Stimulated activated naive CD8-positive, alpha-beta T cell treated with anti-CD3 and anti-CD28 coated beads, Interleukin-15, amount 100 ng/mL, for 72 hours (primary cell): ENCODE measurements around the gene TBX21.

Source experiments
- ATAC-seq: fragments of 150-1000 bp; cut with Tn5 transposase; 2 replicates; pipeline ENCODE4 v1.10.0; 2021; ENCODE audit warnings: mild to moderate bottlenecking, moderate library complexity
- DNase-seq, 2 donors: peaks; one replicate each; pipeline ENCODE4 v3.0.0; 2021 to 2022
- H3K27ac Mint-ChIP-seq, 2 donors: one replicate each; pipeline ENCODE4 v1.8.0; 2022; ENCODE audit warnings: mild to moderate bottlenecking in 2 of 2, mixed read lengths in 2 of 2, moderate library complexity in 2 of 2
- H3K27me3 Mint-ChIP-seq: one replicate; pipeline ENCODE4 v1.8.0; 2022; ENCODE audit warnings: mixed read lengths
- H3K4me1 Mint-ChIP-seq: one replicate; pipeline ENCODE4 v1.8.0; 2022; ENCODE audit warnings: mild to moderate bottlenecking, mixed read lengths
- H3K4me3 Mint-ChIP-seq, 2 donors: one replicate each; pipeline ENCODE4 v1.8.0; 2022; ENCODE audit warnings: mild to moderate bottlenecking in 2 of 2, mixed read lengths in 2 of 2, moderate library complexity in 1 of 2
- H3K9me3 Mint-ChIP-seq, 2 donors: one replicate each; pipeline ENCODE4 v1.8.0; 2022; ENCODE audit warnings: mixed read lengths in 2 of 2

The TBX21 gene, protein sequence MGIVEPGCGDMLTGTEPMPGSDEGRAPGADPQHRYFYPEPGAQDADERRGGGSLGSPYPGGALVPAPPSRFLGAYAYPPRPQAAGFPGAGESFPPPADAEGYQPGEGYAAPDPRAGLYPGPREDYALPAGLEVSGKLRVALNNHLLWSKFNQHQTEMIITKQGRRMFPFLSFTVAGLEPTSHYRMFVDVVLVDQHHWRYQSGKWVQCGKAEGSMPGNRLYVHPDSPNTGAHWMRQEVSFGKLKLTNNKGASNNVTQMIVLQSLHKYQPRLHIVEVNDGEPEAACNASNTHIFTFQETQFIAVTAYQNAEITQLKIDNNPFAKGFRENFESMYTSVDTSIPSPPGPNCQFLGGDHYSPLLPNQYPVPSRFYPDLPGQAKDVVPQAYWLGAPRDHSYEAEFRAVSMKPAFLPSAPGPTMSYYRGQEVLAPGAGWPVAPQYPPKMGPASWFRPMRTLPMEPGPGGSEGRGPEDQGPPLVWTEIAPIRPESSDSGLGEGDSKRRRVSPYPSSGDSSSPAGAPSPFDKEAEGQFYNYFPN

DNA sequence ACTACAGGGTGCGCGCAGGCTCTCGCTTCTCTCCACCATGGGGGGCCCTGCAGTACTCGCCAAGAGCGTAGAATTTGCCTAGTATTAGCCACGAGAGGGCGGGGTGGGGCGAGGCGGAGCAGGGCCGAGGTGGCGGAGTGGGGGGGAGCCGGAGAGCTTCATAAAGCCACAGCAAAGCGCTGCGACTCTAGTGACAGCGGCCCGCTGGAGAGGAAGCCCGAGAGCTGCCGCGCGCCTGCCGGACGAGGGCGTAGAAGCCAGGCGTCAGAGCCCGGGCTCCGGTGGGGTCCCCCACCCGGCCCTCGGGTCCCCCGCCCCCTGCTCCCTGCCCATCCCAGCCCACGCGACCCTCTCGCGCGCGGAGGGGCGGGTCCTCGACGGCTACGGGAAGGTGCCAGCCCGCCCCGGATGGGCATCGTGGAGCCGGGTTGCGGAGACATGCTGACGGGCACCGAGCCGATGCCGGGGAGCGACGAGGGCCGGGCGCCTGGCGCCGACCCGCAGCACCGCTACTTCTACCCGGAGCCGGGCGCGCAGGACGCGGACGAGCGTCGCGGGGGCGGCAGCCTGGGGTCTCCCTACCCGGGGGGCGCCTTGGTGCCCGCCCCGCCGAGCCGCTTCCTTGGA lies at the start of gene TBX21:
Gene TBX21, plus strand, starts transcription at position 190 of the 627 bp plus-strand sequence. Its CDS starts 219 bp downstream, at position 409.
- peaks cover 78% of the 10 kb centered on the region for H3K4me1 Mint-ChIP-seq

DNA sequence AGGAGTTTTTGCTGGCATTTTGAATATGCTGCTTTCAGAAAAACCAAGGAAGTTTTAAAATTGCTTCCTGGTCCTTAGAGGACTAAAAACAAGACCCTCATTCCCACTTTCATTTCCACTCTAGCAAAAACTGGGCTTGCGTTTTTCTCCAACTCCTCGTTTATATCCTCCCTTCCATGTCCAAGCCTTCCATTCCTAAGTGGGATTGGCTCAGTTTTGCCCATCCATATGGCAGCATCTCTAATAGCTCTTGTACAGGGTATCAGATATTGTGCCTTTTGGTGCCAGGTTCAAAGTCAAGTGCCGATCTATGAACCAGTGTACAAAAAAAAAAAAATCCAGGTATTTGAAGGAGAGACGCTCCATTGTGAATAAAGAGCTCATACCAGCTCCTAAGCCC lies 49.0 kb upstream of the TBX21 start:
- Mint-ChIP-seq H3K9me3 (no peaks in the 10 kb centered on the region), H3K27ac (peak overlapping the region; percentile 59 to 73), H3K27me3 (no peaks in the 10 kb centered on the region), H3K4me3 (no peak overlapping the region), H3K4me1 (peaks cover 17% of the 10 kb centered on the region)
- ATAC-seq (no peak), DNase-seq (no peak)

More for the DNA sequence above, at the start of gene TBX21:
- ATAC-seq = peak; percentile 91
- DNase-seq = peak; percentile 93 to 94
- H3K9me3 Mint-ChIP-seq = no peaks in the 10 kb centered on the region
- peak within 1 kb of the TSS; percentile 97 to 98 for H3K4me3 Mint-ChIP-seq
- H3K27ac Mint-ChIP-seq = peak within 1 kb of the TSS; percentile 93 to 95
- no peaks in the 10 kb centered on the region for H3K27me3 Mint-ChIP-seq

DNA sequence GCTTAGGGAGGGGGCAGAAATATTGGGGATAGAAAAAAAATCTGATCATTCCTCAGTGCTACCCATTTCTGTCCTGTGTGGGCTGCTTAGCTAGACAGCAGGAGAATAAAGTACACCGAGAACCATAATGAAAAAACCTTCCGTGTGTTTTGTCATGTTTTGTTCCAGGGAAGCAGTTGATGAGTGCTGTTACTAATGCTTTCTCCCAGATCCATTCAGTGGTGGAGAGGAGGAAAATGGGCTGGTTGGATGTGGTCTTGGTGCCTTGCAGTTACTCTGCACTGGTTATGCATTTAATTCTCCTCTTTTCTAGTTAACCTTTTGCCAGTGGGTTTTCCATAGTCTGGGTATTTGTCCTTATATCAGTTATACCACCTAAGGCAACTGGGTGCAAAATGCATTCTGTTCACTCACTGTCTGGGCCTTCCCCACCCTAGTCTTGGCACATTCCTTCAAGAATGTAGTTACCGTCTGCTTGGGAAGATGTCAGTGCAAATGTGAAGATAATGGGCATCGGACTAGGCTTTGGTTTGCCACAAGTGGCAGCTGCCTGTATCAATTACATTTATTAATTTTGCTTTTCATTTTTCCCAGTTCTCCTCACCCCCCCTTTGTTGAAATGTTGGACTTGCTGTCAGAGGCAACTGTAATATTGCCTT lies 48.4 kb upstream of the TBX21 start:
- Mint-ChIP-seq H3K4me1 (peaks cover 17% of the 10 kb centered on the region), H3K27ac (peak overlapping the region in 1 of 2 donors; percentile 59), H3K9me3 (no peaks in the 10 kb centered on the region), H3K27me3 (no peaks in the 10 kb centered on the region), H3K4me3 (no peak overlapping the region)
- ATAC-seq (no peak), DNase-seq (no peak)

DNA sequence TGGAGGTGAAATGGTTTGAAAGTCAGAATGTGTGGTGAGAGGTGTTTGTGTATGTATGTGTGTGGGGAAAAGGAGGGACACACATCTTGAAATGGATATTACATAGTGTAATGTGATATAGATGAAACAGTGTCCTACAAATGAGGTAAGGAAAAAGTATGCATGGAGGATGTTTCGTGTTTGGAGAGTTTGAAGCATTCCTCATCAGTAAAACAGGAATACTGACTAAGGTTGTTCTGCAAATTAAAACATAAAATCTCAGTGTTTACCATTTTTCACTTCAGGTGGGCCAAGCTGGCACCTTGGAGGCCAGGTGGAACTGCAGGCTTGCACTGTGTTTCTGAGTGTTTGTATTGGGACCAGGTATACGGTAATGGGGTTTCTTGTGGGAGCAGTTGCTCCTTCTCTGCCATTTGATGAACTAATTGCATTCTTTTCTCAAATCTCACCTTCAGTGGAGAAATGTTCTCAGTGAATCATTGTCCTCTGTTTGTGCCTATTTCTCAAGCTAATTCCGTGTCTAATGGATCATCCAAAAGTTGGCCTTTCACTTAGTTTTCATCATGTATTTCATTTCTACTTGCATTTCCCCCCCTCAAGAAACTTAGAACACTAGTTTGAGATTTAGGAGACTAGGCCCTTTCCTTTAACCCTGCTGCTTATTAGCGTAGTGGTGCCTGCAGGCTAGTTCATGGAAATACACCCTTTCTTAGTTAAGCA lies 47.3 kb upstream of the TBX21 start:
- Mint-ChIP-seq H3K4me1 (peaks cover 28% of the 10 kb centered on the region), H3K4me3 (no peak overlapping the region), H3K27me3 (no peaks in the 10 kb centered on the region), H3K9me3 (no peaks in the 10 kb centered on the region), H3K27ac (no peak overlapping the region)
- DNase-seq = no peak
- no peak for ATAC-seq

DNA sequence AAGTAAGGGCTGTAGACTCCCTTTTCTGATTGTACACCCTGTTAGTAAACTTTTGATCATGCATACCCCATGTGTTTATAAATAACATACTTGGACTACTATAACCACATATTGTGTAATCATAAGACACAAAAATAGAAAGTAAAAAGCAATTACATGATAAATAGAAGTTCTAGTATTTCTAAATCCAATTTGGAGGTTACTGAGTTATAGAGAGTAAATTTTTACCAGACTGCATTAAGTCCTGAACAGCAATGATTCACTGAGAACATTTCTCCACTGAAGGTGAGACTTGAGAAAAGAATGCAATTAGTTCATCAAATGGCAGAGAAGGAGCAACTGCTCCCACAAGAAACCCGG lies 46.8 kb upstream of the TBX21 start:
- Mint-ChIP-seq H3K9me3 (no peaks in the 10 kb centered on the region), H3K4me1 (peaks cover 28% of the 10 kb centered on the region), H3K27me3 (no peaks in the 10 kb centered on the region), H3K4me3 (no peak overlapping the region), H3K27ac (peak overlapping the region in 1 of 2 donors; percentile 86)
- DNase-seq (no peak), ATAC-seq (no peak)

DNA sequence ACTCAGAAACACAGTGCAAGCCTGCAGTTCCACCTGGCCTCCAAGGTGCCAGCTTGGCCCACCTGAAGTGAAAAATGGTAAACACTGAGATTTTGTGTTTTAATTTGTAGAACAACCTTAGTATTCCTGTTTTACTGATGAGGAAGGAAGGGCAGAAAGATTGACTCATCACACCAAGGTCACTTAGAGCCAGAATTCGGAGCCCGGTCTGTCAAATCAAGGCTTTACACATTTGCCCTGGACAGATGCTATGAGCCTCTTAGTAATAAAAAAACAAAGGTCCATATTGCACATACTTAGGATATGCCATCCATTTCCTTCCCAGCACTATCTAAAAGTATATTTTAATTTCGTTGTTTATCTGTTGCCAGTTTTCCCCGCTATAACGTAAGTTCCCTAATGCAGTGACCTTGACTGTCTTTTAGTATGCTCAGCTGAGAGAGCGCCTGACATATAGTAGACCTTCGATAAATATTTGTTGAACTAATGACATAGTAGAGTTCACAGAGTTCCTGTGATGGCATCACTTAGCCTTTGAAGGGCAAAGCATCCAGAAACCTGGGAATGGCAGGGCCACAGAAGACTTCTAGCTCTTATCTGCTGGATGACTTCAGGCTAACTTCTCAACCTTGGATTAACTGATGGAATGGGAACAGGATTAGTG lies 46.2 kb upstream of the TBX21 start:
- no peak for ATAC-seq
- no peaks in the 10 kb centered on the region for H3K9me3 Mint-ChIP-seq
- H3K4me1 Mint-ChIP-seq = peaks cover 31% of the 10 kb centered on the region
- H3K27ac Mint-ChIP-seq = peak overlapping the region in 1 of 2 donors; percentile 86
- H3K27me3 Mint-ChIP-seq = no peaks in the 10 kb centered on the region
- H3K4me3 Mint-ChIP-seq = no peak overlapping the region
- no peak for DNase-seq

DNA sequence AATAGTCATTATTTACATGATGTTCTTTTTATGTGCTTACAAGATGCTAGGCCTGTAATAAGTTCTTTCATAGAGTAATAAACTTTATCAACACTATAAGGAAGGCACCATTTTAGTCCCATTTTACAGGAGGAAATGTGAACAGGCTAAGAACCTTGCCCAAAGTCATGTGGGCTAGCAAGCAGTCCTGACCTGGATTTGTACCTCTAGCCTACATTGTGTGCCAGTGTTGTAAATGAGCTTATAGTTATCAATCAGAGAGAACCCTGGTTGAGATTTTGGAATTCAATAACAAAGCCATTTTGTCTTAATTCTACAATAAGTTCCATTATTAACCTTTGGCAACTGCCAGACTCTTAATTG lies 45.7 kb upstream of the TBX21 start:
- no peaks in the 10 kb centered on the region for H3K9me3 Mint-ChIP-seq
- ATAC-seq = no peak
- H3K4me3 Mint-ChIP-seq = no peak overlapping the region
- H3K4me1 Mint-ChIP-seq = peaks cover 31% of the 10 kb centered on the region
- no peaks in the 10 kb centered on the region for H3K27me3 Mint-ChIP-seq
- H3K27ac Mint-ChIP-seq = no peak overlapping the region
- no peak for DNase-seq

DNA sequence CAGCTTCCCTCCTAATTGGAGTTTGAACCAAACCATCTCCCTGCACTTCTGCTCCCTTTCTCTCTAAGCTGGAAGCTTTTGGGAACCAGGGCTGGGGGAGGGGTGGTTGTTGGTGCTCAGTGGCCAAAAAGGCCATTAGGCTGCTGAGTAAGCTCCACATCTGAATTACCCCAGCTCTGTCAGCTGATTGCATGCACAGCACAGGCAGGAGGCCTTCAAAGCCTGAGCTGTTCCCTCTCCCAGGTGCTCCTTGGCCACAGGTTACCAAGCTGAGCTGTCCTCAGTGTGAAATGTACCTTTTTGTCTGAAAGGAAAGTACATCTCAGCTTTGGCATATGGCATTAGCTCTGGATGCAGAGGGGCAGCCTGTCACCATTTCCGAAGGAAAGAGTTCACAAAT lies 45.3 kb upstream of the TBX21 start:
- no peaks in the 10 kb centered on the region for H3K9me3 Mint-ChIP-seq
- peak overlapping the region in 1 of 2 donors; percentile 48 for H3K27ac Mint-ChIP-seq
- peaks cover 36% of the 10 kb centered on the region for H3K4me1 Mint-ChIP-seq
- no peaks in the 10 kb centered on the region for H3K27me3 Mint-ChIP-seq
- DNase-seq (no peak), ATAC-seq (no peak)
- H3K4me3 Mint-ChIP-seq = no peak overlapping the region

DNA sequence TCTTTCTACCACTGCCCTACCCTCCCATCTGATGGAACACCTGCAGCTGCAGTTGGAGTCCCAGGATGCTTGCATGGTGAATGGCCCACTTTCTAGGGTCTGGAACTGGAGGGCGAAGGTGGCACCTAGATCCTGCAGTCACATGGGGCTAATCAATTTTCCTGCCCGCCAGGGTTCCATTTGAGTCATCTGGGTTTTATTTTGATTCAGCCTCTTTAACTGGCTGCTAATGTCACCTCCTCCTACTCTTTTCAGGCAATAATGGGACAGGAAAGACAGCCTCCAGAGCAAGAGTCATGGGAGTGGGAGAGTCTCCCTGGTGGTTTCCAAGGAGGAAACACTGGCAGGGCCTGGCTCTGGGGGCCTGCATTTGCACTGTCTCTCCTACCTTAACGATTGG lies 42.9 kb upstream of the TBX21 start:
- no peak overlapping the region for H3K27ac Mint-ChIP-seq
- ATAC-seq = no peak
- peaks cover 39% of the 10 kb centered on the region for H3K4me1 Mint-ChIP-seq
- DNase-seq = no peak
- H3K4me3 Mint-ChIP-seq = no peak overlapping the region
- H3K9me3 Mint-ChIP-seq = no peaks in the 10 kb centered on the region
- no peaks in the 10 kb centered on the region for H3K27me3 Mint-ChIP-seq

DNA sequence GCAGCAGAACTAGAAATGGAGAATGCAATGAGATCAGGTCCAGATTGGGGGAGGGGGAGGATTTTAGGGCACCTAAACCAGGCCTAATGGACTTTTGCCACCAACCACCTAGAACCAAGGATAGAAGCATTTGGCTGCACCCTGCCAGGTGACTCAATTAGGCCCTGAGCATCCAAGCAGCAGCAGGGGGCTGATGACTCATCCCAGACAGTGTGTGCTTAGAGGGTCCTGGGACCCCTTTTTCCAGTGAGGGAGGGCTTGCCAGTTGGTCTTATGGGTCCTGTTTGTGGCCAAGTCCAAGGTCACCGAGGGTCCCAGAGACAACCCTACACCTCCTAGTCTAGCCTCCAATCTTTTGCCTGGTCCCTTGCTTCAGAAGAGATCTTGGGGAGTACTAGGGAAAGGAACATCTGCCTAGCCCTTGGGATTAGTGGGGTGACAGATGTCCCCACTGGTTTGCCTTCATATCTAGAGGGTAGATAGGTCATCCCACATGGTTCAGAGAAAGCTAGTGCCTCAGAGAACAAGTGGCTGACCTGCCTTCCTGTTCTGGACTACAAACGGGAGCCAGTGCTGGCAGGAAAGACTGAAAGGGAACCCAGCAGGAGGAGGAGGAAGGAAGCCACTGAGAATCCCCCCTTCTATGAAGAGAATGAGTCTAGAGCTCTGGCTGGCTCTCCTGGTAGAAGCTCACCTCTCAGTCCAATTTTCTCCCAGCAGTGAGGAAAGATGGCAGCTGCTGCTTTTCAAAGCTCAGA lies 40.7 kb upstream of the TBX21 start:
- DNase-seq (no peak), ATAC-seq (no peak)
- peak overlapping the region; percentile 95 to 98 for H3K4me3 Mint-ChIP-seq
- H3K9me3 Mint-ChIP-seq = no peaks in the 10 kb centered on the region
- peak overlapping the region in 1 of 2 donors; percentile 63 for H3K27ac Mint-ChIP-seq
- H3K4me1 Mint-ChIP-seq = peaks cover 61% of the 10 kb centered on the region
- no peaks in the 10 kb centered on the region for H3K27me3 Mint-ChIP-seq

DNA sequence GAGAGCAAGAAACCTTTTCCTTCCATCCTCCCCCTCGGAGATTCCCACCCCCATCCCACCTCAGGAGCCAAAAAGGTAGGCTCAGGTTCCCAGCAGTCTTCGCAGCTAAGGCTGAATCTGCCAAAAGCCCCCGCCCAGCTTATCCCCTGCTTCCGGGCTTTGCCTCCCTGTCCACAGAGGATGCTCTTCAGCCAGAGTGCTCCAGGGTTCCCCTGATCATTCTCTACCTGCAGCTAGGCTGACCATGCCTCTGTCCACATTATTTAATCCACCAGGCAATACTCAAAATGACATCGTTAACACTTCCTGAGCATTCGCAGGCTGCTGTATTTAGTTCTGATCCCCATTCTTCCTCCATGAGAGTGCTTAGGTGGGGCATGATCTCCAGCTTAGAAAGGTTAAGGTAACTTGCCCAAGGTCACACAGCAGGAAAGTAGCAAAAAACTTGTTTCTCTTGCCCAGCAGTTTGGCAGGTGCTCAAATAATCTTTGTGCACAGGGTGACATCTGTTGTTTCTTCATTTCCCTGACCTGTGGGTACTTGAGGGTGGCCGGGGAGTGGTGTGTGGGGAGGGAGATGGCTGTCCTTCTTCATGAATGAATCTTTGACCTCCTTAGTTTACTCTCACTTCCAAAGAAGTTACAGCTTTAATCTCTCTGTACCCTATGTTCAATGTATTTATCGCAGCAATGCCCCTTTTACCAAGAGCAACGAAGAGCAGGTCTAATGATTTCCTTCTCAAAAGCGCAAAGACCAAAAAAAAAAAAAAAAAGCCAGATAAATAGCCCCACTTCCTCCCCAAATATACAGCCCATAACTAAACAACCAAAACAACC lies 39.9 kb upstream of the TBX21 start:
- no peak for ATAC-seq

DNA sequence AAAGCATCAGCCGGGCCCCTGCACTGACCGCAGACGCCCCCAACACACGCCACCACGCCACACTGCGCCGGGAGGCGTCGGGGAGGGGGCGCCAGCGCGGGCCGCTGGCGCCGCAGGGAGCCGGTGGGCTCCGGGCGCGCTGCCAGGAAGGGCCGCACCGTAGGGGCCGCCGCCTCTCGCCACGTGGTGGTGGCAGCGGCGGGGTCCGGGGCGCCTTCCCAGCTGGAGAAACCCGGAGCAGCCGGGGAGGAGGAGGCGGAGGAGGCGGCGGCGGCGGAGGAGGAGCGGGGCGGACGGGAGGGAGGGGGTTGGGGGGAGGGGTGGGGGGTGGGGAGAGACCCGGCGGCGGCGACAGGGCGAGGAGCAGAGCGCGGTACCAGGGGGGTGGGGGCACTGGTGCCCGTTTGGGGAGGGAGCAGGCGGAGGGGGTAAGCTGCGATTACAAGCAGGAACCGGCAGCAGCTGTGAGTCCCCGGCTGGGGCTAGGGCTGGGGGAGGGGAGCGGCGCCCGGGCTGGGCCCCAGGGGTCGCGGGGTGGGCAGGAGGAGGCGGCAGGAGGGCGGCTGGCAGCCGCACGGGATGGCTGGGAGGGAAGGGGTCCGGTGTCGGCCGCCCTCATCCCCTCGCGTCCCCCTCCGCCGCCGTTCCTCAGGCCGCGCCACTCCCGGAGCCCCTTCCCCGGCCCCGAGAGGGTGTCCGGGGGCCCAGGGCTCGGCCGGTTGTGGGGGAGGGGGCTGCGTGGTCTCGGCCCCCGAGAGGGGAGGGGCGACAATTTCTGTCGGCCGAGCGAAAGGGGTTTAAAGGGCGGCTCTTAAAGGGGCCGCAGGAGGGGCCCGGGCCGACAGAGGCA lies 39.1 kb upstream of the TBX21 start, which contains the start of gene TBKBP1:
Gene TBKBP1, plus strand, starts transcription at position 431 of the 850 bp plus-strand sequence. CDS start 1,952 bp downstream, outside the sequence.
- H3K27me3 Mint-ChIP-seq = no peaks in the 10 kb centered on the region
- DNase-seq = peak; percentile 69 to 74
- H3K27ac Mint-ChIP-seq = peak within 1 kb of the TSS; percentile 93 to 98
- H3K4me1 Mint-ChIP-seq = peaks cover 75% of the 10 kb centered on the region
- peak within 1 kb of the TSS; percentile 95 to 98 for H3K4me3 Mint-ChIP-seq
- ATAC-seq = peak; percentile 60
- H3K9me3 Mint-ChIP-seq = no peaks in the 10 kb centered on the region

More for the DNA sequence above, 39.9 kb upstream of the TBX21 start:
- peak overlapping the region; percentile 95 to 98 for H3K4me3 Mint-ChIP-seq
- H3K9me3 Mint-ChIP-seq = no peaks in the 10 kb centered on the region
- DNase-seq = peak in 1 of 2 donors; percentile 5
- H3K4me1 Mint-ChIP-seq = peaks cover 67% of the 10 kb centered on the region
- H3K27ac Mint-ChIP-seq = peak overlapping the region; percentile 93 to 98
- no peaks in the 10 kb centered on the region for H3K27me3 Mint-ChIP-seq
